Tibial nerve (tissue), 4 donors: ENCODE data around the gene NCS1. TPM values are rescaled to one million over a fixed set of nuclear protein-coding genes. Genes with fewer than 3 reads are reported as not detected.

ENCODE experiments used
- DNase-seq, 2 donors: peaks; one replicate each; pipeline ENCODE4 v3.0.0-alpha.2; 2019; ENCODE audit warnings: low spot score in 2 of 2
- H3K27ac ChIP-seq, 4 donors: fragments of 200-600 bp; sonication (generic) in 3 of 4; one replicate each; pipeline ENCODE4 v1.5.1; 2017 to 2019; ENCODE audit warnings: mild to moderate bottlenecking in 1 of 4
- H3K27me3 ChIP-seq, 2 donors: fragments of 200-600 bp; sonication (generic) in 1 of 2; one replicate each; pipeline versions ENCODE4 v1.5.1 to v1.6.0; 2017 to 2019
- H3K36me3 ChIP-seq, 3 donors: fragments of 200-600 bp; sonication (generic); one replicate each; pipeline ENCODE4 v1.5.1; 2018 to 2019
- H3K4me1 ChIP-seq, 4 donors: fragments of 200-600 bp; sonication (generic) in 3 of 4; one replicate each; pipeline ENCODE4 v1.5.1; 2017 to 2019
- H3K4me3 ChIP-seq, 4 donors: fragments of 200-600 bp; sonication (generic) in 3 of 4; one replicate each; pipeline ENCODE4 v1.5.1; 2017 to 2019; ENCODE audit warnings: mild to moderate bottlenecking in 1 of 4, moderate library complexity in 1 of 4
- H3K9me3 ChIP-seq, 4 donors: fragments of 200-600 bp; sonication (generic) in 3 of 4; one replicate each; pipeline ENCODE4 v1.5.1; 2017 to 2019
- EP300 ChIP-seq, 2 donors: sonication (generic); formaldehyde crosslinking; IDR thresholded peaks; one replicate each; pipeline ENCODE4 v1.6.1; 2017; ENCODE audit warnings: antibody characterized with exemption in 2 of 2, mild to moderate bottlenecking in 1 of 2
- POLR2A ChIP-seq, 2 donors: fragments of 450-650 bp; IDR thresholded peaks; one replicate each; pipeline ENCODE4 v1.6.1; 2017; ENCODE audit warnings: antibody characterized with exemption in 2 of 2, mild to moderate bottlenecking in 2 of 2, moderate library complexity in 2 of 2
- WGBS, 2 donors: methylation state at CpG; one replicate each; pipeline ENCODE4 v1.1.5; 2018; 5-methylcytosine and 5-hydroxymethylcytosine counted together
- total RNA-seq, 4 donors: library from RNA; depleted of rRNA; stranded (reverse); fragments of >200 nt; gene quantifications; one replicate each; pipeline ENCODE4 v1.1.0, GENCODE V29; 2016
- TF ChIP-seq, protein P1 (sequence below), 5 experiments: fragments of 200-600 bp in 3 of 5; fragments of 450-650 bp in 2 of 5; sonication (generic) in 3 of 5; IDR thresholded peaks; one replicate each; pipeline ENCODE4 v1.5.1; 2016 to 2019; ENCODE audit warnings: antibody characterized with exemption in 5 of 5, mild to moderate bottlenecking in 3 of 5, moderate library complexity in 2 of 5

NCS1 gene
- total RNA-seq, 4 donors from 2014 or later: 5.7 to 10.7 (median 9.7) TPM

DNA sequence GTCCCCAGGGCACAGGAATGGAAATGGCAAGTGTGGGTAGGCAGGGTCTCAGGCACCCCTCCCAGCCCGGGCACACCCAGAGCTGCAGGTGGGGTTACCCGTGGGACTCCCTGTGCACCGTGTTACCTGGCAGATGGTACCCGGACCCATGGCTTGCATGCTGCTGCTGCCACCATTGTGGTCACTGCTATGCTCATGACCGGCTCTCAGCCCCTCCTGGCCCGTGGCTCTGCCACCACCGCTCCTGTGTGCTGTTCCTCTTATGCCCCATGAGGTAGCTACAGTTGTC, 71.6 kb downstream of the NCS1 start:
- no peak for DNase-seq
- Histone ChIP-seq H3K27ac (no peak overlapping the region), H3K4me3 (no peak overlapping the region), H3K36me3 (no peaks in the 10 kb centered on the region), H3K27me3 (peaks cover 0 to 5% of the 10 kb centered on the region in 2 donors), H3K9me3 (no peaks in the 10 kb centered on the region), H3K4me1 (peaks cover 0 to 14% (median 0%) of the 10 kb centered on the region in 4 donors)
- TF ChIP-seq POLR2A (IDR thresholded peaks at IDR 0.05) (no peak), EP300 (IDR thresholded peaks at IDR 0.05) (no peak)
- TF ChIP-seq, protein P1, sequence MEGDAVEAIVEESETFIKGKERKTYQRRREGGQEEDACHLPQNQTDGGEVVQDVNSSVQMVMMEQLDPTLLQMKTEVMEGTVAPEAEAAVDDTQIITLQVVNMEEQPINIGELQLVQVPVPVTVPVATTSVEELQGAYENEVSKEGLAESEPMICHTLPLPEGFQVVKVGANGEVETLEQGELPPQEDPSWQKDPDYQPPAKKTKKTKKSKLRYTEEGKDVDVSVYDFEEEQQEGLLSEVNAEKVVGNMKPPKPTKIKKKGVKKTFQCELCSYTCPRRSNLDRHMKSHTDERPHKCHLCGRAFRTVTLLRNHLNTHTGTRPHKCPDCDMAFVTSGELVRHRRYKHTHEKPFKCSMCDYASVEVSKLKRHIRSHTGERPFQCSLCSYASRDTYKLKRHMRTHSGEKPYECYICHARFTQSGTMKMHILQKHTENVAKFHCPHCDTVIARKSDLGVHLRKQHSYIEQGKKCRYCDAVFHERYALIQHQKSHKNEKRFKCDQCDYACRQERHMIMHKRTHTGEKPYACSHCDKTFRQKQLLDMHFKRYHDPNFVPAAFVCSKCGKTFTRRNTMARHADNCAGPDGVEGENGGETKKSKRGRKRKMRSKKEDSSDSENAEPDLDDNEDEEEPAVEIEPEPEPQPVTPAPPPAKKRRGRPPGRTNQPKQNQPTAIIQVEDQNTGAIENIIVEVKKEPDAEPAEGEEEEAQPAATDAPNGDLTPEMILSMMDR (IDR thresholded peaks at IDR 0.05): no peak
- WGBS, 2 donors: 77 to 100% methylated on average over 3 to 7 of the region's 7 CpGs

- Histone ChIP-seq H3K27me3 (peaks cover 0 to 5% of the 10 kb centered on the region in 2 donors), H3K4me3 (no peak overlapping the region), H3K9me3 (no peaks in the 10 kb centered on the region), H3K36me3 (no peaks in the 10 kb centered on the region), H3K4me1 (peaks cover 0 to 14% (median 0%) of the 10 kb centered on the region in 4 donors), H3K27ac (no peak overlapping the region)
- 88 to 90% methylated on average over 13 of the region's 13 CpGs for WGBS, 2 donors
- no peak for DNase-seq
- TF ChIP-seq POLR2A (IDR thresholded peaks at IDR 0.05): no peak
Measured at GRCh38 chr9:130244548-130245165, 72.5 kb downstream of the NCS1 start.

DNA sequence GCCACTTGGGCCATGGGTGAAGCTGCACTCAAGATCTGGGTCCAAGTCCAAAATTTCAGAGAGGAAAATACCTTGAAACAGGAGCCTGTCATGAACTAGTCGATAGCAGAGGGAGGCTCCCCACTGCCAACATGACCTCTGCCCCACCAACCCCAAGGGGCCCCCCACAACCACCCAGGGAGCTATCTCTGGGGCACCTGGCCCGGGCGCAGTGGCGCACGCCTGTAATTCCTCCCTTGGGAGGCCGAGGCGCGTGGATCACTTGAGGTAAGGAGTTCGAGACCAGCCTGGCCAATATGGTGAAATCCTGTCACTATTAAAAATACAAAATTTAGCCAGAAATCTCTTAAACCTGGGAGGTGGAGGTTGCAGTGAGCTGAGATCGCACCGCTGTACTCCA, 73.3 kb downstream of the NCS1 start:
- Histone ChIP-seq H3K9me3 (no peaks in the 10 kb centered on the region), H3K4me3 (no peak overlapping the region), H3K4me1 (peaks cover 0 to 14% (median 0%) of the 10 kb centered on the region in 4 donors), H3K36me3 (no peaks in the 10 kb centered on the region), H3K27ac (no peak overlapping the region), H3K27me3 (peaks cover 0 to 5% of the 10 kb centered on the region in 2 donors)
- WGBS, 2 donors: 88 to 90% methylated on average over 11 of the region's 11 CpGs
- TF ChIP-seq POLR2A (IDR thresholded peaks at IDR 0.05) (no peak), EP300 (IDR thresholded peaks at IDR 0.05) (no peak)
- TF ChIP-seq, protein P1 (IDR thresholded peaks at IDR 0.05): no peak
- DNase-seq: no peak

- 84 to 85% methylated on average over 3 of the region's 3 CpGs for WGBS, 2 donors
- DNase-seq: no peak
- H3K4me1 ChIP-seq: peaks cover 0 to 8% (median 0%) of the 10 kb centered on the region in 4 donors
- no peaks in the 10 kb centered on the region for H3K36me3 ChIP-seq
- TF ChIP-seq, protein P1 (IDR thresholded peaks at IDR 0.05): no peak
- TF ChIP-seq POLR2A (IDR thresholded peaks at IDR 0.05) (no peak), EP300 (IDR thresholded peaks at IDR 0.05) (no peak)
- H3K9me3 ChIP-seq: no peaks in the 10 kb centered on the region
- no peak overlapping the region for H3K4me3 ChIP-seq
- no peak overlapping the region for H3K27ac ChIP-seq
- peaks cover 0 to 5% of the 10 kb centered on the region in 2 donors for H3K27me3 ChIP-seq
Measured at GRCh38 chr9:130246126-130246525, 73.9 kb downstream of the NCS1 start.

DNA sequence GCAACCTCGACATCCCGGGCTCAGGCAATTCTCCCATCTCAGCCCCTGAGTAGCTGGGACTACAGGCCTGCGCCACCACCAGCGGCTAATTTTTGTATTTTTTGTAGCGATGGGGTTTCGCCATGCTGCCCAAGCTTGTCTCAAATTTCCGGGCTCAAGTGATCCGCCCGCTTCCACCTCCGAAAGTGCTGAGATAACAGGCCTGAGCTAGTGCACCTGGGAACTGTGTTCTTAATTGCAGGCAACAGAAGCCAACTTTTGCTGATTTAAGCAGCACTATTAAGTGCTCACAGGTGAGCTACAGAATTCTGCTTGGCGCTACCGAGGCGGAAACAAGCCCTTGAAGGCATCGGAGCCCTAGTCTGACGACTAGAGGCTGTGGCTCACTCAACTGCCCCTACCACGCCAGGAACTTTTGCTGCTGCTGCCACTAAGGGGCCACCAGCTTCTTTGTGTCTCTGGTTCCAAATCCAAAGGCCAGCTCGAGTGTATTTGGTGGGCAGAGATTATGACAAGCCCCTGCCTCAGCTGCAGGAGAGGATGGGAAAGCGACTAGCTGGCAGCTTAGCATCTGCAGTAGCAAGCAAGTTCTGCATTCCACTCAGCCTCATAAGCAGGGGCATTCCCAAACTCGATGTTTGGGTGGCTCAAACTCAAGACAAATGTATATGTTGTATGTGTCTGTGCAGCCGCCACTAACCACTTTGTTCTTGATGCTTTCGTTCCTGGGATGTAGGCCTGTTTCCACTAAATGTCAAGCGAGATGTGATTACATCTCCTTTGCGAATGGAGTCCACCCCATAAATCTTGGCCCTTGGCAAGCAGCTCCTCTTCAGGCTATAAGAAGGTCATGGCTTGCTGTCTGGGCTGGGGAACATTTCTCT, 82.8 kb downstream of the NCS1 start:
- Histone ChIP-seq H3K27ac (no peak overlapping the region), H3K9me3 (no peaks in the 10 kb centered on the region), H3K4me1 (no peaks in the 10 kb centered on the region), H3K36me3 (no peaks in the 10 kb centered on the region), H3K4me3 (no peak overlapping the region), H3K27me3 (no peaks in the 10 kb centered on the region)
- DNase-seq: peak in 1 of 2 donors; percentile 7
- WGBS, 2 donors: 82 to 91% methylated on average over 23 of the region's 23 CpGs
- TF ChIP-seq EP300 (IDR thresholded peaks at IDR 0.05): no peak
- TF ChIP-seq, protein P1 (IDR thresholded peaks at IDR 0.05): no peak
